Stimulated activated CD4-positive, alpha-beta T cell treated with anti-CD3 and anti-CD28 coated beads, Interleukin-12 subunit alpha, Interleukin-12 subunit beta, amount 100 ng/mL, for 24 hours (primary cell): ENCODE data around the gene OTUD3.
"Not testable (repeated sequence)": the region's sequence is repeated elsewhere in the genome, so short reads cannot be mapped to it uniquely, and the experiment has no call there.

Experiments
- DNase-seq, 2 experiments: peaks; one replicate each; pipeline ENCODE4 v3.0.0-alpha.2; 2020; ENCODE audit warnings: low read depth in 2 of 2

The OTUD3 gene

GRCh38 chr1:19910650-19911049 lies 28.5 kb downstream of the OTUD3 start:
- DNase-seq = no peak

GRCh38 chr1:19918057-19918456 lies 35.9 kb downstream of the OTUD3 start:
- DNase-seq = peak; percentile 69 to 80

- no peak for DNase-seq
Observed at GRCh38 chr1:19920132-19920710, 38.0 kb downstream of the OTUD3 start.

- DNase-seq = no peak
Observed at GRCh38 chr1:19921310-19921709, 39.1 kb downstream of the OTUD3 start.

- no peak for DNase-seq
Observed at GRCh38 chr1:19922015-19922688, 40.0 kb downstream of the OTUD3 start.

GRCh38 chr1:19923137-19923952 lies 41.1 kb downstream of the OTUD3 start, which contains the start of gene PLA2G2E:
Gene PLA2G2E, minus strand, starts transcription at chr1:19923617. Its CDS starts 58 bp downstream, at chr1:19923559.
- DNase-seq = no peak

- no peak for DNase-seq
Observed at GRCh38 chr1:19923953-19924346, 41.8 kb downstream of the OTUD3 start.

- no peak for DNase-seq
Observed at GRCh38 chr1:19925342-19926070, 43.3 kb downstream of the OTUD3 start.

GRCh38 chr1:19926296-19927129 lies 44.3 kb downstream of the OTUD3 start:
- no peak for DNase-seq

- not testable (repeated sequence) for DNase-seq
Observed at GRCh38 chr1:19927130-19927421, 44.9 kb downstream of the OTUD3 start.

- no peak for DNase-seq
Observed at GRCh38 chr1:19932866-19933265, 50.7 kb downstream of the OTUD3 start.

- DNase-seq = no peak
Observed at GRCh38 chr1:19934336-19934735, 52.1 kb downstream of the OTUD3 start.

GRCh38 chr1:19936061-19936750 lies 54.0 kb downstream of the OTUD3 start:
- DNase-seq = no peak

GRCh38 chr1:19938472-19938871 lies 56.3 kb downstream of the OTUD3 start:
- no peak for DNase-seq

GRCh38 chr1:19940486-19941205 lies 58.5 kb downstream of the OTUD3 start:
- DNase-seq = no peak

- no peak for DNase-seq
Observed at GRCh38 chr1:19941206-19941568, 59.0 kb downstream of the OTUD3 start.

GRCh38 chr1:19942088-19942487 lies 59.9 kb downstream of the OTUD3 start:
- no peak for DNase-seq

GRCh38 chr1:19942657-19943056 lies 60.5 kb downstream of the OTUD3 start:
- no peak for DNase-seq

- no peak for DNase-seq
Observed at GRCh38 chr1:19945914-19946313, 63.7 kb downstream of the OTUD3 start.

- DNase-seq = no peak
Observed at GRCh38 chr1:19946331-19946751, 64.1 kb downstream of the OTUD3 start.
